Spleen (tissue), 11 donors: ENCODE results near the gene CNOT10. TPM values are rescaled to one million over a fixed set of nuclear protein-coding genes. Genes with fewer than 3 reads are reported as not detected.
"Not testable (repeated sequence)": the region's sequence is repeated elsewhere in the genome, so short reads cannot be mapped to it uniquely, and the experiment has no call there.

Experiments
- DNase-seq: peaks from one replicate; pipeline ENCODE4 v3.0.0-alpha.2; 2020
- H3K27ac ChIP-seq, 8 donors: fragments of 200-600 bp; sonication (generic) in 7 of 8; 1 replicate in 4 of 8; 2 replicates in 4 of 8; pipeline versions ENCODE4 v1.5.0 to v1.8.0; 2016 to 2021; ENCODE audit warnings: inconsistent platforms in 4 of 8, mild to moderate bottlenecking in 4 of 8, moderate library complexity in 1 of 8
- H3K27me3 ChIP-seq, 7 donors: fragments of 200-600 bp; sonication (generic) in 6 of 7; replicated peaks in 1 of 7; 1 replicate in 4 of 7; 2 replicates in 3 of 7; pipeline versions ENCODE4 v1.5.0 to v1.8.0; 2016 to 2021; ENCODE audit warnings: inconsistent platforms in 3 of 7, mild to moderate bottlenecking in 1 of 7
- H3K36me3 ChIP-seq, 6 donors: fragments of 200-600 bp; sonication (generic) in 5 of 6; 1 replicate in 4 of 6; 2 replicates in 2 of 6; pipeline versions ENCODE4 v1.5.0 to v1.8.0; 2016 to 2021; ENCODE audit warnings: inconsistent platforms in 2 of 6
- H3K4me1 ChIP-seq, 6 donors: fragments of 200-600 bp; sonication (generic) in 5 of 6; 1 replicate in 3 of 6; 2 replicates in 3 of 6; pipeline versions ENCODE4 v1.5.0 to v1.8.0; 2016 to 2021; ENCODE audit warnings: inconsistent platforms in 3 of 6
- H3K4me3 ChIP-seq, 8 donors: fragments of 200-600 bp; sonication (generic) in 7 of 8; 1 replicate in 4 of 8; 2 replicates in 4 of 8; pipeline versions ENCODE4 v1.5.0 to v1.8.0; 2016 to 2021; ENCODE audit warnings: inconsistent platforms in 4 of 8, mild to moderate bottlenecking in 4 of 8, moderate library complexity in 2 of 8
- H3K9me3 ChIP-seq, 8 donors: fragments of 200-600 bp; sonication (generic) in 7 of 8; 1 replicate in 4 of 8; 2 replicates in 4 of 8; pipeline versions ENCODE4 v1.5.0 to v1.8.0; 2016 to 2021; ENCODE audit warnings: inconsistent platforms in 4 of 8
- CTCF ChIP-seq, 11 experiments: fragments of 200-600 bp in 7 of 11; fragments of 450-650 bp in 4 of 11; sonication (generic) in 4 of 11; IDR thresholded peaks in 8 of 11; conservative IDR thresholded peaks in 3 of 11; 1 replicate in 7 of 11; 2 replicates in 4 of 11; pipeline versions ENCODE4 v1.4.0 to v1.8.0; 2016 to 2021; ENCODE audit warnings: antibody characterized with exemption in 11 of 11, inconsistent platforms in 4 of 11, mild to moderate bottlenecking in 1 of 11
- POLR2A ChIP-seq, 3 donors: fragments of 450-650 bp; IDR thresholded peaks; one replicate each; pipeline ENCODE4 v1.5.1; 2017; ENCODE audit warnings: antibody characterized with exemption in 3 of 3, mild to moderate bottlenecking in 1 of 3
- POLR2AphosphoS5 ChIP-seq, 3 donors: sonication (generic); formaldehyde crosslinking; IDR thresholded peaks; one replicate each; pipeline ENCODE4 v1.5.1; 2017; ENCODE audit warnings: antibody characterized with exemption in 3 of 3
- WGBS, 5 donors: extraction: QIAGEN DNeasy Blood & Tissue Kit in 3 of 5; methylation state at CpG; one replicate each; pipeline versions ENCODE4 v1.1.5 to v1.1.7; 2013 to 2018; 5-methylcytosine and 5-hydroxymethylcytosine counted together
- intact Hi-C: fragments of 100-400 bp; cut with DNase I; formaldehyde crosslinking; loops from one replicate; pipeline ENCODE4 v1.15.0; 2023; ENCODE audit warnings: low total_unique reads
- polyA plus RNA-seq, 3 donors: library from polyadenylated mRNA; stranded (reverse); fragments of 200-250 nt; gene quantifications; one replicate each; pipeline ENCODE4 v1.2.1, GENCODE V29; 2013
- total RNA-seq, 7 donors: library from RNA; depleted of rRNA in 3 of 7; stranded (reverse); fragments of >200 nt in 3 of 7; fragmentation: NEBNext Ultra II Directional in 4 of 7; extraction: Animal tissue kit (Norgen Biotek cat#: 25700) in 4 of 7; gene quantifications; one replicate each; pipeline versions ENCODE4 v1.1.0 to v1.2.1, GENCODE V29; 2016 to 2021
- donor health status: healthy with polysubstance abuse.
- donor health status: DM: no; HTN: no; CAD: no; lungs with moderate emphysema.
- donor health status: DM: no; HTN: no; CAD: no.
- donor health status: Bipolar disorder and iron deficiency.
- donor health status: healthy.
- donor health status: DM: no; HTN: no; CAD: no.
- donor health status: DM: yes; HTN: yes; CAD: no.

CNOT10 gene
- total and polyA plus RNA-seq, 10 donors = 19.2 to 48.3 (median 34.2) TPM

- Histone ChIP-seq H3K27ac (no peak overlapping the region), H3K4me1 (no peaks in the 10 kb centered on the region), H3K27me3 (peaks cover 0 to 4% (median 0%) of the 10 kb centered on the region in 7 donors), H3K4me3 (no peak overlapping the region), H3K9me3 (no peaks in the 10 kb centered on the region), H3K36me3 (no peaks in the 10 kb centered on the region)
- WGBS, 5 donors = 75 to 88% (median 83%) methylated on average over 4 of the region's 4 CpGs
- TF ChIP-seq POLR2AphosphoS5 (IDR thresholded peaks at IDR 0.05) = no peak
- no peak for TF ChIP-seq POLR2A (IDR thresholded peaks at IDR 0.05)
- TF ChIP-seq CTCF (IDR thresholded peaks at IDR 0.05 in 8 of 11, conservative IDR thresholded peaks at IDR 0.05 in 3 of 11) = no peak
- DNase-seq = no peak
- intact Hi-C loops = no loop called here
Observed at GRCh38 chr3:32643816-32644215, 41.2 kb upstream of the CNOT10 start.

GRCh38 chr3:32644380-32644779 lies 40.6 kb upstream of the CNOT10 start:
- TF ChIP-seq CTCF (IDR thresholded peaks at IDR 0.05 in 8 of 11, conservative IDR thresholded peaks at IDR 0.05 in 3 of 11) (no peak), POLR2A (IDR thresholded peaks at IDR 0.05) (no peak), POLR2AphosphoS5 (IDR thresholded peaks at IDR 0.05) (no peak)
- Histone ChIP-seq H3K36me3 (no peaks in the 10 kb centered on the region), H3K27ac (no peak overlapping the region), H3K4me3 (no peak overlapping the region), H3K9me3 (no peaks in the 10 kb centered on the region), H3K4me1 (no peaks in the 10 kb centered on the region), H3K27me3 (peaks cover 0 to 3% (median 0%) of the 10 kb centered on the region in 7 donors)
- DNase-seq = no peak
- intact Hi-C loops = no loop called here

GRCh38 chr3:32646761-32647160 lies 38.2 kb upstream of the CNOT10 start:
- no peak overlapping the region for H3K27ac ChIP-seq
- H3K4me1 ChIP-seq = no peaks in the 10 kb centered on the region
- peaks cover 0 to 3% (median 0%) of the 10 kb centered on the region in 7 donors for H3K27me3 ChIP-seq
- no peak overlapping the region for H3K4me3 ChIP-seq
- TF ChIP-seq POLR2A (IDR thresholded peaks at IDR 0.05) = no peak
- no peak for TF ChIP-seq CTCF (IDR thresholded peaks at IDR 0.05 in 8 of 11, conservative IDR thresholded peaks at IDR 0.05 in 3 of 11)
- no peak for TF ChIP-seq POLR2AphosphoS5 (IDR thresholded peaks at IDR 0.05)
- H3K9me3 ChIP-seq = no peaks in the 10 kb centered on the region
- WGBS, 5 donors = 59 to 88% (median 82%) methylated on average over 1 of the region's 1 CpG
- no peaks in the 10 kb centered on the region for H3K36me3 ChIP-seq
- DNase-seq = no peak
- intact Hi-C loops = no loop called here

- H3K27ac ChIP-seq, H3K4me3 ChIP-seq, H3K9me3 ChIP-seq, H3K4me1 ChIP-seq, H3K27me3 ChIP-seq, H3K36me3 ChIP-seq, intact Hi-C loops, DNase-seq: not testable (repeated sequence)
- 89 to 97% (median 94%) methylated on average over 9 of the region's 9 CpGs for WGBS, 5 donors
Observed at GRCh38 chr3:32652337-32653100, 32.5 kb upstream of the CNOT10 start.
